Measurements from ENCODE around the gene ALPK3.

DNA sequence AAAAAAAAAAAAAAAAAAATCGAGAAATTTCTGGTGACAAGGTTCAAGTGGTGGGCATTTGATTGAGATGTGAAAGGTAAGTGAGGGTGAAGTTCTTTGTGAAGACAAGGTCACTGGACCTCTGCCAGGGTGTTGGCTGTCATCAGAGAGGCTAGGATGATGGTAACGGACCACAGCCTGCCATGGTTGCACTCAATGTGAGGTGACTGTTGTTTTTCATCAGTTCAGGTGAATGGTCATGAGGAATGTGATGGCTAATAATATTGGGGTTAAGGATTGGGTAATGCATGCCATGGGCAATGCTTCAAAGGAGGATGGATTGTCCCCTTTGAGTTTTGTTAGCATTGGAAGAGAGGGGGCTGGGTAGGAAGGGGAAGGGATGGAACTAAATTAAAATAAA lies 4.3 kb upstream of the ALPK3 start:
- TF ChIP-seq CTCF (IDR thresholded peaks at IDR 0.05 in 4 of 5, conservative IDR thresholded peaks at IDR 0.05 in 1 of 5): no peak
- TF ChIP-seq POLR2A (IDR thresholded peaks at IDR 0.05): no peak
